Neural cell (in vitro differentiated cells): ENCODE measurements around the gene C2CD4B. TPM values are rescaled to one million over a fixed set of nuclear protein-coding genes. Genes with fewer than 3 reads are reported as not detected.

Source experiments
- H2AFZ ChIP-seq: fragments of 200-600, 300-800 bp; sonication (generic), shearing (Covaris generic); 2 replicates; pipeline ENCODE4 v1.6.0; 2014; ENCODE audit warnings: low read depth, mild to moderate bottlenecking, antibody characterized with exemption, low read length, moderate library complexity
- H3F3A ChIP-seq: fragments of 200-600 bp; shearing (Covaris generic); 2 replicates; pipeline ENCODE4 v1.6.1; 2016; ENCODE audit warnings: mild to moderate bottlenecking, moderate library complexity, mixed read lengths, antibody characterized with exemption, low read length; ENCODE audit not compliant: insufficient read depth, poor library complexity, severe bottlenecking
- H3K27ac ChIP-seq: fragments of 200-600, 300-800 bp; sonication (generic), shearing (Covaris generic); 2 replicates; pipeline ENCODE4 v1.5.1; 2014; ENCODE audit warnings: mild to moderate bottlenecking, low read length, moderate library complexity
- H3K27me3 ChIP-seq: fragments of 300-800, 200-600 bp; sonication (generic), shearing (Covaris generic); 2 replicates; pipeline ENCODE4 v1.6.0; 2014; ENCODE audit warnings: mild to moderate bottlenecking, low read depth, low read length, moderate library complexity; ENCODE audit not compliant: insufficient read depth
- H3K36me3 ChIP-seq: fragments of 300-800, 200-600 bp; sonication (generic), shearing (Covaris generic); 2 replicates; pipeline ENCODE4 v1.5.1; 2014; ENCODE audit warnings: mild to moderate bottlenecking, antibody characterized with exemption, low read length, moderate library complexity; ENCODE audit not compliant: insufficient read depth
- H3K4me2 ChIP-seq: fragments of 300-800, 200-600 bp; sonication (generic), shearing (Covaris generic); 2 replicates; pipeline ENCODE4 v1.6.0; 2014; ENCODE audit warnings: mild to moderate bottlenecking, low read length
- H3K4me3 ChIP-seq: fragments of 300-800, 200-600 bp; sonication (generic), shearing (Covaris generic); 2 replicates; pipeline ENCODE4 v1.5.1; 2014; ENCODE audit warnings: mild to moderate bottlenecking, low read length, moderate library complexity
- H3K79me2 ChIP-seq: fragments of 200-600 bp; shearing (Covaris generic); replicated peaks from 2 replicates; pipeline ENCODE4 v1.6.0; 2014; ENCODE audit warnings: mild to moderate bottlenecking, low read length, moderate library complexity; ENCODE audit not compliant: insufficient read depth
- H3K9ac ChIP-seq: fragments of 300-800, 200-600 bp; sonication (generic), shearing (Covaris generic); 2 replicates; pipeline ENCODE4 v1.6.1; 2016; ENCODE audit warnings: mild to moderate bottlenecking, low read length, mixed read lengths
- H3K9me2 ChIP-seq: fragments of 200-600 bp; shearing (Covaris generic); 2 replicates; pipeline ENCODE4 v1.6.1; 2016; ENCODE audit warnings: mild to moderate bottlenecking, low read length, mixed read lengths; ENCODE audit not compliant: insufficient read depth
- H3K9me3 ChIP-seq: fragments of 200-600, 300-800 bp; sonication (generic), shearing (Covaris generic); 2 replicates; pipeline ENCODE4 v1.6.1; 2016; ENCODE audit warnings: mild to moderate bottlenecking, mixed run types, low read length, moderate library complexity, mixed read lengths
- H4K20me1 ChIP-seq: fragments of 200-600 bp; shearing (Covaris generic); 2 replicates; pipeline ENCODE4 v1.6.1; 2016; ENCODE audit warnings: mild to moderate bottlenecking, mixed run types; ENCODE audit not compliant: insufficient read depth
- CTCF ChIP-seq: fragments of 450-650 bp; IDR thresholded peaks from 2 replicates; pipeline ENCODE4 v1.5.1; 2014; ENCODE audit warnings: antibody characterized with exemption, mild to moderate bottlenecking, moderate library complexity; ENCODE audit not compliant: poor library complexity, severe bottlenecking
- EP300 ChIP-seq: fragments of 450-650 bp; conservative IDR thresholded peaks from 2 replicates; pipeline ENCODE4 v1.6.1; 2014; ENCODE audit warnings: antibody characterized with exemption, mild to moderate bottlenecking, moderate library complexity; ENCODE audit not compliant: poor library complexity, severe bottlenecking
- EZH2 ChIP-seq: fragments of 200-600, 300-800 bp; shearing (Covaris generic), sonication (generic); IDR thresholded peaks from 2 replicates; pipeline ENCODE4 v1.6.1; 2014; ENCODE audit warnings: antibody characterized with exemption, low read length, borderline replicate concordance, mild to moderate bottlenecking; ENCODE audit not compliant: insufficient read depth, poor library complexity, severe bottlenecking
- MXI1 ChIP-seq: fragments of 450-650 bp; conservative IDR thresholded peaks from 2 replicates; pipeline ENCODE4 v1.6.1; 2014; ENCODE audit warnings: antibody characterized with exemption, mild to moderate bottlenecking; ENCODE audit not compliant: poor library complexity, severe bottlenecking
- POLR2AphosphoS5 ChIP-seq: IDR thresholded peaks from 2 replicates; pipeline ENCODE4 v1.6.1; 2012
- RAD21 ChIP-seq: fragments of 450-650 bp; conservative IDR thresholded peaks from 2 replicates; pipeline ENCODE4 v1.6.1; 2014; ENCODE audit warnings: antibody characterized with exemption, mild to moderate bottlenecking, moderate library complexity
- REST ChIP-seq: IDR thresholded peaks from 2 replicates; pipeline ENCODE4 v1.6.1; 2012; ENCODE audit warnings: borderline replicate concordance
- SMC3 ChIP-seq: fragments of 450-650 bp; conservative IDR thresholded peaks from 2 replicates; pipeline ENCODE4 v1.6.1; 2014; ENCODE audit warnings: antibody characterized with exemption, mild to moderate bottlenecking, moderate library complexity; ENCODE audit not compliant: poor library complexity
- TAF1 ChIP-seq: IDR thresholded peaks from 2 replicates; pipeline ENCODE4 v1.6.1; 2012; ENCODE audit warnings: low read depth
- polyA plus RNA-seq: library from polyadenylated mRNA; depleted of rRNA; stranded (reverse); fragments of >200 nt; gene quantifications from 2 replicates; pipeline ENCODE4 v1.2.3, GENCODE V29; 2014

C2CD4B gene
- polyA plus RNA-seq, 1 donor from 2014 or later: not detected

- Histone ChIP-seq H3K27me3 (no peaks in the 10 kb centered on the region), H2AFZ (no peak overlapping the region), H3K79me2 (no peaks in the 10 kb centered on the region), H3K4me2 (no peak overlapping the region), H4K20me1 (no peaks in the 10 kb centered on the region), H3K9me3 (no peaks in the 10 kb centered on the region), H3K27ac (no peak overlapping the region), H3K4me3 (no peak overlapping the region), H3F3A (no peaks in the 10 kb centered on the region), H3K9me2 (no peaks in the 10 kb centered on the region), H3K9ac (no peak overlapping the region), H3K36me3 (no peaks in the 10 kb centered on the region)
- TF ChIP-seq REST (no peak), EP300 (no peak), SMC3 (no peak), RAD21 (no peak), CTCF (no peak), EZH2 (no peak), TAF1 (no peak), MXI1 (no peak), POLR2AphosphoS5 (no peak)
These were observed 17.5 kb downstream of the C2CD4B start for GRCh38 chr15:62147551-62147950.

GRCh38 chr15:62147149-62147548, 17.9 kb downstream of the C2CD4B start:
- H3K9ac ChIP-seq: no peak overlapping the region
- TF ChIP-seq TAF1: no peak
- TF ChIP-seq EZH2: no peak
- no peak for TF ChIP-seq MXI1
- no peak for TF ChIP-seq EP300
- no peak for TF ChIP-seq POLR2AphosphoS5
- TF ChIP-seq RAD21: no peak
- no peak for TF ChIP-seq REST
- TF ChIP-seq CTCF: no peak
- no peak for TF ChIP-seq SMC3
- no peaks in the 10 kb centered on the region for H3K9me2 ChIP-seq

More at GRCh38 chr15:62147149-62147548, 17.9 kb downstream of the C2CD4B start:
- no peak overlapping the region for H2AFZ ChIP-seq
- H3K27me3 ChIP-seq: no peaks in the 10 kb centered on the region
- no peaks in the 10 kb centered on the region for H3K9me3 ChIP-seq
- no peaks in the 10 kb centered on the region for H3K36me3 ChIP-seq
- no peaks in the 10 kb centered on the region for H4K20me1 ChIP-seq
- H3K4me2 ChIP-seq: no peak overlapping the region
- no peak overlapping the region for H3K27ac ChIP-seq
- H3K4me3 ChIP-seq: no peak overlapping the region
- no peaks in the 10 kb centered on the region for H3K79me2 ChIP-seq
- H3F3A ChIP-seq: no peaks in the 10 kb centered on the region
